GM10266 (cell line): Measurements from ENCODE around the gene B4GALNT4.

Experiments used
- DNase-seq: peaks from one replicate; pipeline ENCODE4 v3.0.0; 2012; ENCODE audit errors: extremely low spot score
- CTCF ChIP-seq: IDR thresholded peaks from 2 replicates; pipeline ENCODE4 v1.5.1; 2012; ENCODE audit warnings: mild to moderate bottlenecking, low read depth; ENCODE audit not compliant: control insufficient read depth, insufficient read depth; ENCODE audit errors: missing control alignments

Gene B4GALNT4

GRCh38 chr11:363948-364761, 5.1 kb upstream of the B4GALNT4 start:
- DNase-seq = peak; percentile 43
- peak; percentile 47 for TF ChIP-seq CTCF

GRCh38 chr11:364991-365725, 4.1 kb upstream of the B4GALNT4 start:
- DNase-seq = peak; percentile 18
- no peak for TF ChIP-seq CTCF

- no peak for TF ChIP-seq CTCF
- peak; percentile 27 for DNase-seq
These were observed 3.5 kb upstream of the B4GALNT4 start for GRCh38 chr11:365831-366230.

GRCh38 chr11:367956-368413, 1.3 kb upstream of the B4GALNT4 start:
- peak; percentile 30 for DNase-seq
- no peak for TF ChIP-seq CTCF

- peak; percentile 42 for DNase-seq
- no peak for TF ChIP-seq CTCF
These were observed 624 bp upstream of the B4GALNT4 start for GRCh38 chr11:368414-369335.

- TF ChIP-seq CTCF = no peak
- peak; percentile 55 for DNase-seq
These were observed 1.0 kb downstream of the B4GALNT4 start for GRCh38 chr11:370070-370941.
